GM18909 (cell line): ENCODE measurements around the gene ATP2B2.

ENCODE experiments used
- ATAC-seq: cut with Tn5 transposase; IDR thresholded peaks from one replicate; pipeline ENCODE4 v1.9.1; 2021; ENCODE audit warnings: mild to moderate bottlenecking; ENCODE audit not compliant: unreplicated experiment, poor library complexity

The ATP2B2 gene

GRCh38 chr3:10437272-10437994 is 68.0 kb downstream of the ATP2B2 start:
- ATAC-seq, result peak; percentile 64

GRCh38 chr3:10435850-10436249 is 69.5 kb downstream of the ATP2B2 start:
- no peak for ATAC-seq

- ATAC-seq, result no peak
Observed at GRCh38 chr3:10434938-10435336, 70.4 kb downstream of the ATP2B2 start.

GRCh38 chr3:10434144-10434937 is 71.0 kb downstream of the ATP2B2 start:
- ATAC-seq, result no peak

- ATAC-seq, result no peak
Observed at GRCh38 chr3:10432931-10433330, 72.5 kb downstream of the ATP2B2 start.

GRCh38 chr3:10432156-10432845 is 73.1 kb downstream of the ATP2B2 start:
- ATAC-seq, result no peak

GRCh38 chr3:10430805-10431204 is 74.6 kb downstream of the ATP2B2 start:
- ATAC-seq, result no peak

- ATAC-seq, result no peak
Observed at GRCh38 chr3:10428406-10429091, 76.8 kb downstream of the ATP2B2 start.

GRCh38 chr3:10426346-10427220 is 78.8 kb downstream of the ATP2B2 start:
- ATAC-seq, result no peak

GRCh38 chr3:10423171-10423882 is 82.1 kb downstream of the ATP2B2 start:
- ATAC-seq, result no peak

GRCh38 chr3:10421996-10422395 is 83.4 kb downstream of the ATP2B2 start:
- ATAC-seq, result no peak

- ATAC-seq, result no peak
Observed at GRCh38 chr3:10420745-10421475, 84.5 kb downstream of the ATP2B2 start.

- no peak for ATAC-seq
Observed at GRCh38 chr3:10419637-10420232, 85.7 kb downstream of the ATP2B2 start.

GRCh38 chr3:10417847-10418246 is 87.5 kb downstream of the ATP2B2 start:
- no peak for ATAC-seq

- no peak for ATAC-seq
Observed at GRCh38 chr3:10416730-10417300, 88.6 kb downstream of the ATP2B2 start.

- ATAC-seq, result no peak
Observed at GRCh38 chr3:10413041-10413440, 92.3 kb downstream of the ATP2B2 start.

- ATAC-seq, result no peak
Observed at GRCh38 chr3:10411598-10412332, 93.6 kb downstream of the ATP2B2 start.
